LoVo (cell line): Measurements from ENCODE around the gene RNASE3.
"Not testable (repeated sequence)": the region's sequence is repeated elsewhere in the genome, so short reads cannot be mapped to it uniquely, and the experiment has no call there.

Source experiments
- DNase-seq: peaks from one replicate; pipeline ENCODE4 v3.0.0-alpha.2; 2016; ENCODE audit warnings: low spot score

Gene RNASE3

GRCh38 chr14:20919038-20919756 lies 28.0 kb downstream of the RNASE3 start:
- not testable (repeated sequence) for DNase-seq

- not testable (repeated sequence) for DNase-seq
Observed at GRCh38 chr14:20923766-20924297, 32.6 kb downstream of the RNASE3 start.

GRCh38 chr14:20934148-20934762 lies 43.1 kb downstream of the RNASE3 start:
- DNase-seq, result no peak

- no peak for DNase-seq
Observed at GRCh38 chr14:20935303-20935984, 44.3 kb downstream of the RNASE3 start.
